Keratinocyte (primary cell): ENCODE data around the gene SLC2A9.
"Not testable (repeated sequence)": the region's sequence is repeated elsewhere in the genome, so short reads cannot be mapped to it uniquely, and the experiment has no call there.

Experiments
- CTCF ChIP-seq, 3 experiments: IDR thresholded peaks in 1 of 3; conservative IDR thresholded peaks in 1 of 3; optimal IDR thresholded peaks in 1 of 3; 2 replicates in 2 of 3; 3 replicates in 1 of 3; pipeline versions ENCODE3 to v1.5.1; 2011; ENCODE audit warnings: low read length in 3 of 3, mild to moderate bottlenecking in 3 of 3, moderate library complexity in 2 of 3, control low read depth in 1 of 3, inconsistent platforms in 1 of 3; ENCODE audit not compliant: insufficient read depth in 2 of 3; ENCODE audit errors: extremely low read depth in 1 of 3
- EZH2 ChIP-seq: IDR thresholded peaks from one replicate; pipeline ENCODE4 v1.6.1; 2012; ENCODE audit warnings: inconsistent platforms, mild to moderate bottlenecking, low read length, moderate library complexity

GRCh38 chr4:9796641-9797040 is 224.7 kb downstream of the SLC2A9 start:
- not testable (repeated sequence) for TF ChIP-seq CTCF (optimal IDR thresholded peaks at IDR 0.05 in 1 of 3, IDR thresholded peaks at IDR 0.05 in 1 of 3, conservative IDR thresholded peaks at IDR 0.05 in 1 of 3; ENCODE audit: extremely low read depth in 1 of 3, insufficient read depth in 2 of 3, low read length in 3 of 3); EZH2
